GM23338 (cell line): ENCODE measurements around the gene SLC23A3. TPM values are rescaled to one million over a fixed set of nuclear protein-coding genes. Genes with fewer than 3 reads are reported as not detected.

Source experiments
- polyA plus RNA-seq: library from polyadenylated mRNA; unstranded; fragments of >200 nt; fragmentation: Nextera tagmentation; extraction: Ambion mirVana; gene quantifications from 2 replicates; pipeline ENCODE4 v1.2.1, GENCODE V29; 2016
- total RNA-seq: library from RNA; depleted of rRNA; stranded (reverse); fragments of >200 nt; shearing (Covaris generic); gene quantifications from 2 replicates; pipeline ENCODE4 v1.2.3, GENCODE V29; 2014; rRNA removed

Gene SLC23A3
- total and polyA plus RNA-seq, 2 experiments from 2014 or later, result 0.10 to 0.73 TPM

Other genes with a start within 250 kb of the SLC23A3 start
- gene CDK5R2, start 210.4 kb downstream of the SLC23A3 start, total RNA-seq, result 0.43 and 0.56 TPM in 2 replicates
- 0.19 TPM in 1 of 2 replicates, not detected in the other for gene CDK5R2, start 210.4 kb downstream of the SLC23A3 start, polyA plus RNA-seq
- gene FEV, start 184.8 kb downstream of the SLC23A3 start, total RNA-seq, result not detected in 2 replicates
- gene FEV, start 184.8 kb downstream of the SLC23A3 start, polyA plus RNA-seq, result not detected in 2 replicates
- not detected in 2 replicates for gene CRYBA2, start 176.6 kb downstream of the SLC23A3 start, total RNA-seq
- gene CRYBA2, start 176.6 kb downstream of the SLC23A3 start, polyA plus RNA-seq, result not detected in 2 replicates
- 0.23 and 0.38 TPM in 2 replicates for gene CFAP65, start 128.5 kb downstream of the SLC23A3 start, total RNA-seq
- 0.37 and 0.74 TPM in 2 replicates for gene CFAP65, start 128.5 kb downstream of the SLC23A3 start, polyA plus RNA-seq
- gene IHH, start 109.1 kb downstream of the SLC23A3 start, total RNA-seq, result not detected in 2 replicates
- not detected in 2 replicates for gene IHH, start 109.1 kb downstream of the SLC23A3 start, polyA plus RNA-seq
- 25.2 and 30.6 TPM in 2 replicates for gene NHEJ1, start 9.2 kb downstream of the SLC23A3 start, total RNA-seq
- 16.5 and 19.6 TPM in 2 replicates for gene NHEJ1, start 9.2 kb downstream of the SLC23A3 start, polyA plus RNA-seq
- gene CNPPD1, start 6.9 kb upstream of the SLC23A3 start, total RNA-seq, result 18.2 and 22.8 TPM in 2 replicates
- 17.4 and 18.0 TPM in 2 replicates for gene CNPPD1, start 6.9 kb upstream of the SLC23A3 start, polyA plus RNA-seq
- gene RETREG2, start 8.2 kb upstream of the SLC23A3 start, total RNA-seq, result 35.1 and 41.8 TPM in 2 replicates
- 12.7 and 13.2 TPM in 2 replicates for gene RETREG2, start 8.2 kb upstream of the SLC23A3 start, polyA plus RNA-seq
- 21.5 and 30.0 TPM in 2 replicates for gene ZFAND2B, start 36.8 kb upstream of the SLC23A3 start, total RNA-seq
- 13.1 and 16.3 TPM in 2 replicates for gene ZFAND2B, start 36.8 kb upstream of the SLC23A3 start, polyA plus RNA-seq
- gene ABCB6, start 48.9 kb upstream of the SLC23A3 start, total RNA-seq, result 35.1 and 43.6 TPM in 2 replicates
- gene ABCB6, start 48.9 kb upstream of the SLC23A3 start, polyA plus RNA-seq, result 26.2 and 29.8 TPM in 2 replicates
- gene ATG9A, start 59.6 kb upstream of the SLC23A3 start, total RNA-seq, result 54.2 and 62.7 TPM in 2 replicates
- gene ATG9A, start 59.6 kb upstream of the SLC23A3 start, polyA plus RNA-seq, result 18.0 and 20.7 TPM in 2 replicates
- 51.2 and 61.9 TPM in 2 replicates for gene ANKZF1, start 59.8 kb upstream of the SLC23A3 start, total RNA-seq
- 29.9 TPM in 2 replicates for gene ANKZF1, start 59.8 kb upstream of the SLC23A3 start, polyA plus RNA-seq
- 5.4 and 5.6 TPM in 2 replicates for gene GLB1L, start 75.4 kb upstream of the SLC23A3 start, total RNA-seq
- 1.7 TPM in 2 replicates for gene GLB1L, start 75.4 kb upstream of the SLC23A3 start, polyA plus RNA-seq
- gene STK16, start 75.5 kb upstream of the SLC23A3 start, total RNA-seq, result 12.1 and 17.0 TPM in 2 replicates
- 3.1 and 3.4 TPM in 2 replicates for gene STK16, start 75.5 kb upstream of the SLC23A3 start, polyA plus RNA-seq
- gene TUBA4B, start 83.2 kb upstream of the SLC23A3 start, total RNA-seq, result 0.14 TPM in 1 of 2 replicates, not detected in the other
- 0.17 TPM in 1 of 2 replicates, not detected in the other for gene TUBA4B, start 83.2 kb upstream of the SLC23A3 start, polyA plus RNA-seq
- gene TUBA4A, start 83.9 kb upstream of the SLC23A3 start, total RNA-seq, result 77.7 and 89.6 TPM in 2 replicates
- gene TUBA4A, start 83.9 kb upstream of the SLC23A3 start, polyA plus RNA-seq, result 43.3 and 44.3 TPM in 2 replicates
- gene DNAJB2, start 109.3 kb upstream of the SLC23A3 start, total RNA-seq, result 25.5 and 25.9 TPM in 2 replicates
- gene DNAJB2, start 109.3 kb upstream of the SLC23A3 start, polyA plus RNA-seq, result 6.4 and 9.0 TPM in 2 replicates
- 18.8 and 22.1 TPM in 2 replicates for gene PTPRN, start 139.4 kb upstream of the SLC23A3 start, total RNA-seq
- 4.8 and 5.1 TPM in 2 replicates for gene PTPRN, start 139.4 kb upstream of the SLC23A3 start, polyA plus RNA-seq
- gene RESP18, start 162.7 kb upstream of the SLC23A3 start, total RNA-seq, result not detected in 2 replicates
- gene RESP18, start 162.7 kb upstream of the SLC23A3 start, polyA plus RNA-seq, result not detected in 2 replicates
- gene DNPEP, start 217.9 kb upstream of the SLC23A3 start, total RNA-seq, result 58.8 and 67.9 TPM in 2 replicates
- 44.9 and 49.2 TPM in 2 replicates for gene DNPEP, start 217.9 kb upstream of the SLC23A3 start, polyA plus RNA-seq
- 2.0 and 6.1 TPM in 2 replicates for gene DES, start 248.3 kb upstream of the SLC23A3 start, total RNA-seq
- 1.0 and 1.3 TPM in 2 replicates for gene DES, start 248.3 kb upstream of the SLC23A3 start, polyA plus RNA-seq